Body of pancreas (tissue), 4 donors: ENCODE results near the gene PRSS57.

Experiments
- POLR2A ChIP-seq, 3 donors: fragments of 450-650 bp; IDR thresholded peaks; one replicate each; pipeline ENCODE4 v1.6.1; 2016; ENCODE audit warnings: antibody characterized with exemption in 3 of 3, mild to moderate bottlenecking in 2 of 3
- TF ChIP-seq, protein P1 (sequence below), 7 experiments: fragments of 450-650 bp in 4 of 7; fragments of 200-600 bp in 3 of 7; sonication (generic) in 3 of 7; IDR thresholded peaks; one replicate each; pipeline ENCODE4 v1.5.1; 2016 to 2019; ENCODE audit warnings: antibody characterized with exemption in 7 of 7

GRCh38 chr19:648305-648704 is 46.9 kb downstream of the PRSS57 start:
- TF ChIP-seq, protein P1, sequence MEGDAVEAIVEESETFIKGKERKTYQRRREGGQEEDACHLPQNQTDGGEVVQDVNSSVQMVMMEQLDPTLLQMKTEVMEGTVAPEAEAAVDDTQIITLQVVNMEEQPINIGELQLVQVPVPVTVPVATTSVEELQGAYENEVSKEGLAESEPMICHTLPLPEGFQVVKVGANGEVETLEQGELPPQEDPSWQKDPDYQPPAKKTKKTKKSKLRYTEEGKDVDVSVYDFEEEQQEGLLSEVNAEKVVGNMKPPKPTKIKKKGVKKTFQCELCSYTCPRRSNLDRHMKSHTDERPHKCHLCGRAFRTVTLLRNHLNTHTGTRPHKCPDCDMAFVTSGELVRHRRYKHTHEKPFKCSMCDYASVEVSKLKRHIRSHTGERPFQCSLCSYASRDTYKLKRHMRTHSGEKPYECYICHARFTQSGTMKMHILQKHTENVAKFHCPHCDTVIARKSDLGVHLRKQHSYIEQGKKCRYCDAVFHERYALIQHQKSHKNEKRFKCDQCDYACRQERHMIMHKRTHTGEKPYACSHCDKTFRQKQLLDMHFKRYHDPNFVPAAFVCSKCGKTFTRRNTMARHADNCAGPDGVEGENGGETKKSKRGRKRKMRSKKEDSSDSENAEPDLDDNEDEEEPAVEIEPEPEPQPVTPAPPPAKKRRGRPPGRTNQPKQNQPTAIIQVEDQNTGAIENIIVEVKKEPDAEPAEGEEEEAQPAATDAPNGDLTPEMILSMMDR (IDR thresholded peaks at IDR 0.05): no peak
- no peak for TF ChIP-seq POLR2A (IDR thresholded peaks at IDR 0.05)
